Kidney epithelial cell (primary cell): ENCODE measurements around the gene NFILZ. TPM values are rescaled to one million over a fixed set of nuclear protein-coding genes. Genes with fewer than 3 reads are reported as not detected.

ENCODE experiments used
- DNase-seq: peaks from one replicate; pipeline ENCODE4 v3.0.0-alpha.2; 2010; ENCODE audit warnings: low read depth
- H3K27me3 ChIP-seq: 2 replicates; pipeline ENCODE4 v1.6.0; 2011; ENCODE audit warnings: low read length; ENCODE audit not compliant: control insufficient read depth, insufficient read depth
- H3K36me3 ChIP-seq: 2 replicates; pipeline ENCODE4 v1.5.1; 2011; ENCODE audit warnings: low read length; ENCODE audit not compliant: control insufficient read depth, insufficient read depth
- H3K4me3 ChIP-seq: 2 replicates; pipeline ENCODE4 v1.5.1; 2011; ENCODE audit warnings: low read depth, mild to moderate bottlenecking, control low read depth, low read length
- total RNA-seq: library from RNA; depleted of rRNA; stranded (reverse); fragments of >200 nt; gene quantifications from 2 replicates; pipeline ENCODE4 v1.2.3, GENCODE V29; 2015
- TF ChIP-seq, protein P1 (sequence below): IDR thresholded peaks from 2 replicates; pipeline ENCODE4 v1.5.1; 2011; ENCODE audit warnings: mild to moderate bottlenecking, moderate library complexity, low read length, control low read depth, inconsistent platforms; ENCODE audit not compliant: insufficient read depth, poor library complexity, severe bottlenecking

Gene NFILZ
- total RNA-seq, 1 donor from 2014 or later = not detected

- Histone ChIP-seq H3K27me3 (no peaks in the 10 kb centered on the region), H3K4me3 (no peak overlapping the region), H3K36me3 (no peaks in the 10 kb centered on the region)
- DNase-seq = no peak
- TF ChIP-seq, protein P1, sequence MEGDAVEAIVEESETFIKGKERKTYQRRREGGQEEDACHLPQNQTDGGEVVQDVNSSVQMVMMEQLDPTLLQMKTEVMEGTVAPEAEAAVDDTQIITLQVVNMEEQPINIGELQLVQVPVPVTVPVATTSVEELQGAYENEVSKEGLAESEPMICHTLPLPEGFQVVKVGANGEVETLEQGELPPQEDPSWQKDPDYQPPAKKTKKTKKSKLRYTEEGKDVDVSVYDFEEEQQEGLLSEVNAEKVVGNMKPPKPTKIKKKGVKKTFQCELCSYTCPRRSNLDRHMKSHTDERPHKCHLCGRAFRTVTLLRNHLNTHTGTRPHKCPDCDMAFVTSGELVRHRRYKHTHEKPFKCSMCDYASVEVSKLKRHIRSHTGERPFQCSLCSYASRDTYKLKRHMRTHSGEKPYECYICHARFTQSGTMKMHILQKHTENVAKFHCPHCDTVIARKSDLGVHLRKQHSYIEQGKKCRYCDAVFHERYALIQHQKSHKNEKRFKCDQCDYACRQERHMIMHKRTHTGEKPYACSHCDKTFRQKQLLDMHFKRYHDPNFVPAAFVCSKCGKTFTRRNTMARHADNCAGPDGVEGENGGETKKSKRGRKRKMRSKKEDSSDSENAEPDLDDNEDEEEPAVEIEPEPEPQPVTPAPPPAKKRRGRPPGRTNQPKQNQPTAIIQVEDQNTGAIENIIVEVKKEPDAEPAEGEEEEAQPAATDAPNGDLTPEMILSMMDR = no peak
These were observed 28.6 kb upstream of the NFILZ start for GRCh38 chr19:8601796-8602195.

- no peaks in the 10 kb centered on the region for H3K36me3 ChIP-seq
- TF ChIP-seq, protein P1 = no peak
- DNase-seq = no peak
- H3K4me3 ChIP-seq = no peak overlapping the region
- no peaks in the 10 kb centered on the region for H3K27me3 ChIP-seq
These were observed 24.9 kb upstream of the NFILZ start for GRCh38 chr19:8605514-8605913.

- Histone ChIP-seq H3K27me3 (no peaks in the 10 kb centered on the region), H3K36me3 (no peaks in the 10 kb centered on the region), H3K4me3 (no peak overlapping the region)
- no peak for DNase-seq
- TF ChIP-seq, protein P1 = no peak
These were observed 23.0 kb upstream of the NFILZ start for GRCh38 chr19:8607386-8607785.

DNA sequence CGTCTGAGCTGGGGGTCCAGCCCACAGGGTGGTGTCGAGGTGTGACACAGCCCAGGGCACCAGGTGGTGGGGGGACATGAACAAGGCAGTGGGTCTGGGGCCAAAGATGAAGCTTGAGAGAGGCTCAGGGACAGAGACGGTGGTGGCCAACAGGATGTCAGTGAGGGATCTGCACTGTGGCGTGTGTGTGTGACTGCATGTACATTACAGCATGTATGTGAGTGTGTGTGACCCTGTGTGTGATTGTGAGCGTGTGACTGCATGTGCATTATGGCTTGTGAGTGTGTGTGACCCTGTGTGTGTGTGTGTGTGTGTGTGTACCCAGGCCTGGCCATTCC lies 21.5 kb upstream of the NFILZ start:
- H3K36me3 ChIP-seq = no peaks in the 10 kb centered on the region
- peak overlapping the region; percentile 69 for H3K4me3 ChIP-seq
- no peak for DNase-seq
- TF ChIP-seq, protein P1 = no peak
- H3K27me3 ChIP-seq = no peaks in the 10 kb centered on the region

DNA sequence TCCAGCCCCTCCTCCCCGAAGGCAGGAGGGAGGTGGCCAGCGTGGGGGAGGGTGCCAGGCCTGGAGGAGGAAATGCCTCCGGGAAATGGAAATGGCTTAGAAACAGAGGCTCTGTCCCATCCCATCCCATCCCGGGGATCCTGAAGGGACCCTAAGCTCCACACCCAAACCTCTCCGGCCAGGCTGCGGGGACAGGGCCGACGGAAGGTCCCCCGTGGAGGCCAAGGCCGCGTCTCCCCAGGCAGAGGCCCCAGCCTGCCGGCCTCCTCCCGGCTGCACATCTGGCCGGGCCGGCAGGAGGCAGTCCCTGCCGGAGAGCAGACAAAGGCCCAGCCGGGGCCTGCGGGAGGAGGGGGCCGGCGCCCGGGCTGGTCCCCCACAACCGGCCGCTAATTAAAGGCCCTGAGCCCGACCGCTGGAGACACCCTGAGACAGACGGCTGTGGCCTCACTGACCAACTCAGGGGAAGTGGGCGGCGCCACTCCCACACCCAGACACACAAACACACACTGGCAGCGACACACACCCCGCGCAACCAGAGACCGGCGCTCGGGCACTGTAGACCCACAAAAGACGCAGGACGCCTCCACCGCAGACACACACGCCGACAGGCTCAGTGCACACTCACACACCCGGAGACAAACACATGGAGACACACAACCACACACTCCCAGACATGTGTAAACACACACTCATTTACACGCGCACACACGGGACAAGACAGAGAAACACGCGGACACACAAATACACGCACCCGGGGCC lies 21.0 kb upstream of the NFILZ start:
- Histone ChIP-seq H3K4me3 (peak overlapping the region; percentile 69), H3K27me3 (no peaks in the 10 kb centered on the region), H3K36me3 (no peaks in the 10 kb centered on the region)
- DNase-seq = no peak
- TF ChIP-seq, protein P1 = peak; percentile 44
